IMR-90 (cell line): Measurements from ENCODE around the gene KCNAB2.

Source experiments
- BHLHE40 ChIP-seq: fragments of 150-350 bp; IDR thresholded peaks from 2 replicates; pipeline ENCODE4 v1.6.1; 2016; ENCODE audit warnings: mild to moderate bottlenecking, low read depth, low read length
- CEBPB ChIP-seq: IDR thresholded peaks from 2 replicates; pipeline ENCODE4 v1.6.1; 2012; ENCODE audit warnings: low read depth, low read length, improper control_type of control experiment
- CTCF ChIP-seq: conservative IDR thresholded peaks from 2 replicates; pipeline ENCODE4 v1.5.1; 2012; ENCODE audit warnings: mild to moderate bottlenecking, low read depth, low read length, improper control_type of control experiment
- MAFK ChIP-seq: IDR thresholded peaks from 2 replicates; pipeline ENCODE4 v1.6.1; 2012; ENCODE audit warnings: low read depth, low read length, improper control_type of control experiment
- MAZ ChIP-seq: IDR thresholded peaks from 2 replicates; pipeline ENCODE4 v1.6.1; 2012; ENCODE audit warnings: low read depth, mild to moderate bottlenecking, low read length, improper control_type of control experiment, moderate library complexity, borderline replicate concordance
- NFE2L2 ChIP-seq: fragments of 150-350 bp; IDR thresholded peaks from 2 replicates; pipeline ENCODE4 v1.6.1; 2016; ENCODE audit warnings: low read depth, mild to moderate bottlenecking, low read length
- POLR2A ChIP-seq: IDR thresholded peaks from 2 replicates; pipeline ENCODE4 v1.6.1; 2012; ENCODE audit warnings: mild to moderate bottlenecking, low read depth, low read length
- RAD21 ChIP-seq: IDR thresholded peaks from 2 replicates; pipeline ENCODE4 v1.6.1; 2012; ENCODE audit warnings: low read length, improper control_type of control experiment
- RCOR1 ChIP-seq: IDR thresholded peaks from 2 replicates; pipeline ENCODE4 v1.6.1; 2012; ENCODE audit warnings: mild to moderate bottlenecking, low read length, improper control_type of control experiment; ENCODE audit not compliant: insufficient replicate concordance
- SMC3 ChIP-seq: fragments of 150-350 bp; IDR thresholded peaks from 2 replicates; pipeline ENCODE4 v1.6.1; 2016; ENCODE audit warnings: low read depth, mild to moderate bottlenecking, antibody characterized with exemption, low read length, moderate library complexity
- USF2 ChIP-seq: fragments of 150-350 bp; IDR thresholded peaks from 2 replicates; pipeline ENCODE4 v1.6.1; 2017; ENCODE audit warnings: mild to moderate bottlenecking, antibody characterized with exemption, low read length, low read depth

- TF ChIP-seq RCOR1 (no peak), CTCF (no peak), NFE2L2 (no peak), POLR2A (no peak), CEBPB (no peak), SMC3 (no peak), RAD21 (no peak), BHLHE40 (no peak), MAZ (no peak), MAFK (no peak), USF2 (no peak)
These were observed 44.6 kb downstream of the KCNAB2 start for GRCh38 chr1:6090288-6090687.
